T-helper 1 cell treated with Interleukin-12 subunit alpha and Interleukin-12 subunit beta and Interleukin-4 antibody, amounts not matched to agents 30 ng/mL and 1 ng/mL, for 36 hours (primary cell): ENCODE results near the gene CES1. TPM values are rescaled to one million over a fixed set of nuclear protein-coding genes. Genes with fewer than 3 reads are reported as not detected.

Experiments
- total RNA-seq: library from RNA; stranded (reverse); gene quantifications from 2 replicates; pipeline ENCODE4 v1.2.3, GENCODE V29; 2022

Gene CES1
- total RNA-seq, 1 donor from 2014 or later: not detected

Other genes with a start within 250 kb of the CES1 start
- not detected in 2 replicates for gene SLC6A2, start 177.1 kb downstream of the CES1 start, total RNA-seq
- 0.12 TPM in 1 of 2 replicates, not detected in the other for gene CES5A, start 42.3 kb upstream of the CES1 start, total RNA-seq